Right atrium auricular region (tissue), 2 donors: ENCODE data around the gene SCTR. TPM values are rescaled to one million over a fixed set of nuclear protein-coding genes. Genes with fewer than 3 reads are reported as not detected.

Experiments
- DNase-seq: peaks from one replicate; pipeline ENCODE4 v3.0.0-alpha.2; 2019; ENCODE audit warnings: low spot score
- H3K27ac ChIP-seq, 2 donors: fragments of 200-600 bp; sonication (generic); 1 replicate in 1 of 2; 2 replicates in 1 of 2; pipeline ENCODE4 v1.5.1; 2016 to 2019
- H3K27me3 ChIP-seq, 2 donors: fragments of 200-600 bp; sonication (generic); one replicate each; pipeline versions ENCODE4 v1.5.1 to v1.6.0; 2017 to 2019
- H3K36me3 ChIP-seq: fragments of 200-600 bp; sonication (generic); one replicate; pipeline ENCODE4 v1.5.1; 2016
- H3K4me1 ChIP-seq, 2 donors: fragments of 200-600 bp; sonication (generic); one replicate each; pipeline versions ENCODE4 v1.5.1 to v1.6.0; 2017 to 2019
- H3K4me3 ChIP-seq, 2 donors: fragments of 200-600 bp; sonication (generic); 1 replicate in 1 of 2; 2 replicates in 1 of 2; pipeline ENCODE4 v1.5.1; 2017 to 2019; ENCODE audit warnings: mild to moderate bottlenecking in 1 of 2, moderate library complexity in 1 of 2
- H3K9me3 ChIP-seq, 2 donors: fragments of 200-600 bp; sonication (generic); one replicate each; pipeline ENCODE4 v1.5.1; 2019
- CTCF ChIP-seq, 2 donors: fragments of 200-600 bp; sonication (generic); IDR thresholded peaks; one replicate each; pipeline ENCODE4 v1.5.1; 2019; ENCODE audit warnings: antibody characterized with exemption in 2 of 2
- total RNA-seq, 2 donors: library from RNA; depleted of rRNA; stranded (reverse); fragments of >200 nt; gene quantifications; one replicate each; pipeline ENCODE4 v1.1.0, GENCODE V29; 2016

SCTR gene
- total RNA-seq, 2 donors from 2014 or later, result not detected

- H3K4me1 ChIP-seq, result no peaks in the 10 kb centered on the region
- no peak for TF ChIP-seq CTCF (IDR thresholded peaks at IDR 0.05)
- H3K27me3 ChIP-seq, result no peaks in the 10 kb centered on the region
- no peaks in the 10 kb centered on the region for H3K36me3 ChIP-seq
- no peak overlapping the region for H3K27ac ChIP-seq
- no peak overlapping the region for H3K4me3 ChIP-seq
- no peaks in the 10 kb centered on the region for H3K9me3 ChIP-seq
- DNase-seq, result no peak
Measured at GRCh38 chr2:119438726-119439284, 85.5 kb downstream of the SCTR start.

GRCh38 chr2:119438128-119438656, 86.1 kb downstream of the SCTR start:
- no peaks in the 10 kb centered on the region for H3K36me3 ChIP-seq
- no peak overlapping the region for H3K4me3 ChIP-seq
- TF ChIP-seq CTCF (IDR thresholded peaks at IDR 0.05), result no peak
- no peak overlapping the region for H3K27ac ChIP-seq
- no peaks in the 10 kb centered on the region for H3K27me3 ChIP-seq
- H3K4me1 ChIP-seq, result no peaks in the 10 kb centered on the region
- no peaks in the 10 kb centered on the region for H3K9me3 ChIP-seq
- DNase-seq, result no peak

GRCh38 chr2:119436993-119437772, 87.1 kb downstream of the SCTR start:
- H3K4me1 ChIP-seq, result peaks cover 0 to 3% of the 10 kb centered on the region in 2 donors
- no peak for DNase-seq
- no peak for TF ChIP-seq CTCF (IDR thresholded peaks at IDR 0.05)
- H3K4me3 ChIP-seq, result no peak overlapping the region
- no peaks in the 10 kb centered on the region for H3K27me3 ChIP-seq
- no peak overlapping the region for H3K27ac ChIP-seq
- no peaks in the 10 kb centered on the region for H3K9me3 ChIP-seq
- H3K36me3 ChIP-seq, result no peaks in the 10 kb centered on the region

GRCh38 chr2:119435953-119436297, 88.4 kb downstream of the SCTR start:
- Histone ChIP-seq H3K27ac (no peak overlapping the region), H3K4me3 (no peak overlapping the region), H3K36me3 (no peaks in the 10 kb centered on the region), H3K27me3 (no peaks in the 10 kb centered on the region), H3K9me3 (no peaks in the 10 kb centered on the region), H3K4me1 (peaks cover 0 to 11% of the 10 kb centered on the region in 2 donors)
- TF ChIP-seq CTCF (IDR thresholded peaks at IDR 0.05), result no peak
- no peak for DNase-seq

GRCh38 chr2:119435081-119435952, 89.0 kb downstream of the SCTR start:
- Histone ChIP-seq H3K36me3 (no peaks in the 10 kb centered on the region), H3K9me3 (no peaks in the 10 kb centered on the region), H3K27me3 (no peaks in the 10 kb centered on the region), H3K4me3 (no peak overlapping the region), H3K4me1 (peaks cover 0 to 11% of the 10 kb centered on the region in 2 donors), H3K27ac (no peak overlapping the region)
- TF ChIP-seq CTCF (IDR thresholded peaks at IDR 0.05), result no peak
- no peak for DNase-seq
